Measurements from ENCODE around the gene CPOX.
"Not testable (repeated sequence)": the region's sequence is repeated elsewhere in the genome, so short reads cannot be mapped to it uniquely, and the experiment has no call there.

The CPOX gene

GRCh38 chr3:98593046-98593936 is at the start of gene CPOX:
Gene CPOX (minus strand): TSS chr3:98593611. CDS start chr3:98593504, 107 bp downstream.
- peak; percentile 89 to 92 for DNase-seq

GRCh38 chr3:98642769-98643168 is 49.4 kb upstream of the CPOX start:
- DNase-seq, result not testable (repeated sequence)

- not testable (repeated sequence) for DNase-seq
These were observed 48.3 kb upstream of the CPOX start for GRCh38 chr3:98641756-98642155.

GRCh38 chr3:98638515-98638914 is 45.1 kb upstream of the CPOX start:
- DNase-seq, result not testable (repeated sequence)

- DNase-seq, result no peak
These were observed 37.0 kb upstream of the CPOX start for GRCh38 chr3:98630416-98630815.

- no peak for DNase-seq
These were observed 34.9 kb upstream of the CPOX start for GRCh38 chr3:98628317-98628716.

GRCh38 chr3:98626151-98626550 is 32.7 kb upstream of the CPOX start:
- no peak for DNase-seq

GRCh38 chr3:98623572-98624280 is 30.3 kb upstream of the CPOX start:
- DNase-seq, result no peak

GRCh38 chr3:98617841-98618240 is 24.4 kb upstream of the CPOX start:
- no peak for DNase-seq

GRCh38 chr3:98613616-98614015 is 20.2 kb upstream of the CPOX start:
- DNase-seq, result no peak

- no peak for DNase-seq
These were observed 19.6 kb upstream of the CPOX start for GRCh38 chr3:98612996-98613517.

- DNase-seq, result peak in 1 of 2 donors; percentile 13
These were observed 19.2 kb upstream of the CPOX start for GRCh38 chr3:98612587-98612986.

- no peak for DNase-seq
These were observed 14.6 kb upstream of the CPOX start for GRCh38 chr3:98608029-98608428.

GRCh38 chr3:98603580-98603979 is 10.2 kb upstream of the CPOX start:
- no peak for DNase-seq

- no peak for DNase-seq
These were observed 8.8 kb upstream of the CPOX start for GRCh38 chr3:98602078-98602678.

GRCh38 chr3:98601180-98601579 is 7.8 kb upstream of the CPOX start:
- no peak for DNase-seq

- no peak for DNase-seq
These were observed 7.1 kb upstream of the CPOX start for GRCh38 chr3:98600412-98601095.

GRCh38 chr3:98599647-98600411 is 6.4 kb upstream of the CPOX start:
- no peak for DNase-seq

- DNase-seq, result no peak
These were observed 5.1 kb upstream of the CPOX start for GRCh38 chr3:98598492-98598891.

- DNase-seq, result no peak
These were observed 3.4 kb upstream of the CPOX start for GRCh38 chr3:98596541-98597500.

GRCh38 chr3:98596087-98596486 is 2.7 kb upstream of the CPOX start:
- no peak for DNase-seq

All from stimulated activated CD4-positive, alpha-beta T cell treated with anti-CD3 and anti-CD28 coated beads, Interleukin-2, amount 100 ng/mL, for 24 hours (primary cell).